ENCODE results near the gene PKD1.

Gene PKD1

GRCh38 chr16:2084895-2085625 lies 50.6 kb downstream of the PKD1 start:
- Histone ChIP-seq H3K4me3 (ENCODE audit: low read depth, low read length) (no peak overlapping the region), H3K4me1 (ENCODE audit: control insufficient read depth, insufficient read depth, low read length, unreplicated experiment) (no peaks in the 10 kb centered on the region), H3K27me3 (ENCODE audit: insufficient read depth, low read length) (no peaks in the 10 kb centered on the region), H3K36me3 (ENCODE audit: insufficient read depth, low read length) (peaks cover 2% of the 10 kb centered on the region; the same call in 1 of the 2 replicates), H3K27ac (ENCODE audit: low read depth, low read length) (no peak overlapping the region), H3K79me2 (ENCODE audit: control insufficient read depth, insufficient read depth, low read length, unreplicated experiment) (no peaks in the 10 kb centered on the region), H2AFZ (ENCODE audit: low read length, unreplicated experiment) (no peak overlapping the region)

GRCh38 chr16:2083876-2084780 lies 51.6 kb downstream of the PKD1 start:
- Histone ChIP-seq H2AFZ (ENCODE audit: low read length, unreplicated experiment) (no peak overlapping the region), H3K4me1 (ENCODE audit: control insufficient read depth, insufficient read depth, low read length, unreplicated experiment) (no peaks in the 10 kb centered on the region), H3K27ac (ENCODE audit: low read depth, low read length) (no peak overlapping the region), H3K79me2 (ENCODE audit: control insufficient read depth, insufficient read depth, low read length, unreplicated experiment) (no peaks in the 10 kb centered on the region), H3K4me3 (ENCODE audit: low read depth, low read length) (no peak overlapping the region), H3K27me3 (ENCODE audit: insufficient read depth, low read length) (no peaks in the 10 kb centered on the region), H3K36me3 (ENCODE audit: insufficient read depth, low read length) (no peaks in the 10 kb centered on the region)

GRCh38 chr16:2083409-2083808 lies 52.3 kb downstream of the PKD1 start:
- Histone ChIP-seq H3K4me3 (ENCODE audit: low read depth, low read length) (no peak overlapping the region), H3K27ac (ENCODE audit: low read depth, low read length) (no peak overlapping the region), H3K79me2 (ENCODE audit: control insufficient read depth, insufficient read depth, low read length, unreplicated experiment) (no peaks in the 10 kb centered on the region), H2AFZ (ENCODE audit: low read length, unreplicated experiment) (no peak overlapping the region), H3K4me1 (ENCODE audit: control insufficient read depth, insufficient read depth, low read length, unreplicated experiment) (no peaks in the 10 kb centered on the region), H3K36me3 (ENCODE audit: insufficient read depth, low read length) (no peaks in the 10 kb centered on the region), H3K27me3 (ENCODE audit: insufficient read depth, low read length) (no peaks in the 10 kb centered on the region)

- Histone ChIP-seq H3K4me1 (ENCODE audit: control insufficient read depth, insufficient read depth, low read length, unreplicated experiment) (no peaks in the 10 kb centered on the region), H3K4me3 (ENCODE audit: low read depth, low read length) (no peak overlapping the region), H3K27me3 (ENCODE audit: insufficient read depth, low read length) (no peaks in the 10 kb centered on the region), H3K27ac (ENCODE audit: low read depth, low read length) (no peak overlapping the region), H2AFZ (ENCODE audit: low read length, unreplicated experiment) (no peak overlapping the region), H3K79me2 (ENCODE audit: control insufficient read depth, insufficient read depth, low read length, unreplicated experiment) (no peaks in the 10 kb centered on the region), H3K36me3 (ENCODE audit: insufficient read depth, low read length) (no peaks in the 10 kb centered on the region)
Measured at GRCh38 chr16:2082983-2083364, 52.7 kb downstream of the PKD1 start.

GRCh38 chr16:2082171-2082982 lies 53.3 kb downstream of the PKD1 start:
- Histone ChIP-seq H3K27me3 (ENCODE audit: insufficient read depth, low read length) (no peaks in the 10 kb centered on the region), H3K27ac (ENCODE audit: low read depth, low read length) (no peak overlapping the region)

GRCh38 chr16:2081201-2082084 lies 54.3 kb downstream of the PKD1 start:
- no peak overlapping the region for H3K27ac ChIP-seq (ENCODE audit: low read depth, low read length)
- H2AFZ ChIP-seq (ENCODE audit: low read length, unreplicated experiment): no peak overlapping the region
- no peaks in the 10 kb centered on the region for H3K36me3 ChIP-seq (ENCODE audit: insufficient read depth, low read length)
- no peaks in the 10 kb centered on the region for H3K79me2 ChIP-seq (ENCODE audit: control insufficient read depth, insufficient read depth, low read length, unreplicated experiment)
- no peak overlapping the region for H3K4me3 ChIP-seq (ENCODE audit: low read depth, low read length)
- no peaks in the 10 kb centered on the region for H3K27me3 ChIP-seq (ENCODE audit: insufficient read depth, low read length)
- no peaks in the 10 kb centered on the region for H3K4me1 ChIP-seq (ENCODE audit: control insufficient read depth, insufficient read depth, low read length, unreplicated experiment)

More at GRCh38 chr16:2082171-2082982, 53.3 kb downstream of the PKD1 start:
- Histone ChIP-seq H3K79me2 (ENCODE audit: control insufficient read depth, insufficient read depth, low read length, unreplicated experiment) (no peaks in the 10 kb centered on the region), H3K4me1 (ENCODE audit: control insufficient read depth, insufficient read depth, low read length, unreplicated experiment) (no peaks in the 10 kb centered on the region), H3K36me3 (ENCODE audit: insufficient read depth, low read length) (no peaks in the 10 kb centered on the region), H2AFZ (ENCODE audit: low read length, unreplicated experiment) (no peak overlapping the region), H3K4me3 (ENCODE audit: low read depth, low read length) (no peak overlapping the region)

GRCh38 chr16:2079991-2080390 lies 55.7 kb downstream of the PKD1 start:
- Histone ChIP-seq H3K79me2 (ENCODE audit: control insufficient read depth, insufficient read depth, low read length, unreplicated experiment) (no peaks in the 10 kb centered on the region), H3K36me3 (ENCODE audit: insufficient read depth, low read length) (no peaks in the 10 kb centered on the region), H3K27me3 (ENCODE audit: insufficient read depth, low read length) (no peaks in the 10 kb centered on the region), H3K4me1 (ENCODE audit: control insufficient read depth, insufficient read depth, low read length, unreplicated experiment) (no peaks in the 10 kb centered on the region), H3K4me3 (ENCODE audit: low read depth, low read length) (no peak overlapping the region), H2AFZ (ENCODE audit: low read length, unreplicated experiment) (no peak overlapping the region), H3K27ac (ENCODE audit: low read depth, low read length) (no peak overlapping the region)

- H3K27me3 ChIP-seq (ENCODE audit: insufficient read depth, low read length): no peaks in the 10 kb centered on the region
- no peaks in the 10 kb centered on the region for H3K79me2 ChIP-seq (ENCODE audit: control insufficient read depth, insufficient read depth, low read length, unreplicated experiment)
- no peaks in the 10 kb centered on the region for H3K36me3 ChIP-seq (ENCODE audit: insufficient read depth, low read length)
- H3K4me1 ChIP-seq (ENCODE audit: control insufficient read depth, insufficient read depth, low read length, unreplicated experiment): no peaks in the 10 kb centered on the region
- H3K4me3 ChIP-seq (ENCODE audit: low read depth, low read length): no peak overlapping the region
- H2AFZ ChIP-seq (ENCODE audit: low read length, unreplicated experiment): no peak overlapping the region
- H3K27ac ChIP-seq (ENCODE audit: low read depth, low read length): no peak overlapping the region
Measured at GRCh38 chr16:2079311-2079800, 56.3 kb downstream of the PKD1 start.

GRCh38 chr16:2078691-2079090 lies 57.0 kb downstream of the PKD1 start:
- no peaks in the 10 kb centered on the region for H3K27me3 ChIP-seq (ENCODE audit: insufficient read depth, low read length)
- no peak overlapping the region for H2AFZ ChIP-seq (ENCODE audit: low read length, unreplicated experiment)
- H3K4me1 ChIP-seq (ENCODE audit: control insufficient read depth, insufficient read depth, low read length, unreplicated experiment): no peaks in the 10 kb centered on the region
- no peak overlapping the region for H3K4me3 ChIP-seq (ENCODE audit: low read depth, low read length)
- no peaks in the 10 kb centered on the region; the same call in 1 of the 2 replicates for H3K36me3 ChIP-seq (ENCODE audit: insufficient read depth, low read length)
- H3K79me2 ChIP-seq (ENCODE audit: control insufficient read depth, insufficient read depth, low read length, unreplicated experiment): no peaks in the 10 kb centered on the region
- H3K27ac ChIP-seq (ENCODE audit: low read depth, low read length): no peak overlapping the region
